ENCODE measurements around the gene ARHGAP21.

ARHGAP21 gene

GRCh38 chr10:24569828-24570657 is 153.6 kb downstream of the ARHGAP21 start:
- no peak for DNase-seq

GRCh38 chr10:24569330-24569796 is 154.3 kb downstream of the ARHGAP21 start:
- no peak for DNase-seq

GRCh38 chr10:24568042-24568441 is 155.6 kb downstream of the ARHGAP21 start:
- DNase-seq, result no peak

GRCh38 chr10:24561453-24561852 is 162.2 kb downstream of the ARHGAP21 start:
- no peak for DNase-seq

GRCh38 chr10:24556750-24557742 is 166.6 kb downstream of the ARHGAP21 start:
- DNase-seq, result no peak

- DNase-seq, result no peak
Measured at GRCh38 chr10:24556126-24556749, 167.4 kb downstream of the ARHGAP21 start.

- DNase-seq, result no peak
Measured at GRCh38 chr10:24554036-24554435, 169.7 kb downstream of the ARHGAP21 start.

- no peak for DNase-seq
Measured at GRCh38 chr10:24553051-24553612, 170.6 kb downstream of the ARHGAP21 start.

GRCh38 chr10:24552346-24553016 is 171.2 kb downstream of the ARHGAP21 start:
- DNase-seq, result no peak

GRCh38 chr10:24551161-24551560 is 172.5 kb downstream of the ARHGAP21 start:
- DNase-seq, result no peak

- DNase-seq, result no peak
Measured at GRCh38 chr10:24550680-24551079, 173.0 kb downstream of the ARHGAP21 start.

GRCh38 chr10:24545585-24545984 is 178.1 kb downstream of the ARHGAP21 start:
- DNase-seq, result no peak

- DNase-seq, result no peak
Measured at GRCh38 chr10:24544776-24545175, 178.9 kb downstream of the ARHGAP21 start.

GRCh38 chr10:24542314-24543270 is 181.1 kb downstream of the ARHGAP21 start:
- no peak for DNase-seq

GRCh38 chr10:24541239-24541753 is 182.4 kb downstream of the ARHGAP21 start:
- DNase-seq, result no peak

- no peak for DNase-seq
Measured at GRCh38 chr10:24536636-24537035, 187.1 kb downstream of the ARHGAP21 start.

- DNase-seq, result no peak
Measured at GRCh38 chr10:24533981-24534380, 189.7 kb downstream of the ARHGAP21 start.
